HG02938 (cell line): Measurements from ENCODE around the gene OAS3.
"Not testable (repeated sequence)": the region's sequence is repeated elsewhere in the genome, so short reads cannot be mapped to it uniquely, and the experiment has no call there.

Source experiments
- ATAC-seq: cut with Tn5 transposase; IDR thresholded peaks from one replicate; pipeline ENCODE4 v1.9.1; 2021; ENCODE audit warnings: mild to moderate bottlenecking, moderate library complexity; ENCODE audit not compliant: unreplicated experiment

OAS3 gene

GRCh38 chr12:112948806-112949205, 10.5 kb downstream of the OAS3 start:
- no peak for ATAC-seq

GRCh38 chr12:112950701-112951100, 12.4 kb downstream of the OAS3 start:
- ATAC-seq: no peak

- ATAC-seq: not testable (repeated sequence)
These were observed 18.9 kb downstream of the OAS3 start for GRCh38 chr12:112957125-112957524.

- ATAC-seq: no peak
These were observed 22.8 kb downstream of the OAS3 start for GRCh38 chr12:112961074-112961473.

GRCh38 chr12:112961536-112961935, 23.3 kb downstream of the OAS3 start:
- no peak for ATAC-seq

- no peak for ATAC-seq
These were observed 24.3 kb downstream of the OAS3 start for GRCh38 chr12:112962561-112962960.

GRCh38 chr12:112963227-112963861, 25.1 kb downstream of the OAS3 start:
- no peak for ATAC-seq

GRCh38 chr12:112964067-112964670, 25.9 kb downstream of the OAS3 start:
- no peak for ATAC-seq

GRCh38 chr12:112964915-112965314, 26.6 kb downstream of the OAS3 start:
- no peak for ATAC-seq

GRCh38 chr12:112965643-112966042, 27.4 kb downstream of the OAS3 start:
- ATAC-seq: no peak

- no peak for ATAC-seq
These were observed 29.0 kb downstream of the OAS3 start for GRCh38 chr12:112967306-112967705.

- ATAC-seq: no peak
These were observed 29.6 kb downstream of the OAS3 start for GRCh38 chr12:112967858-112968257.

GRCh38 chr12:112969547-112970306, 31.5 kb downstream of the OAS3 start:
- no peak for ATAC-seq

- ATAC-seq: no peak
These were observed 32.1 kb downstream of the OAS3 start for GRCh38 chr12:112970391-112970790.

- ATAC-seq: no peak
These were observed 33.0 kb downstream of the OAS3 start for GRCh38 chr12:112971248-112971647.

- no peak for ATAC-seq
These were observed 34.9 kb downstream of the OAS3 start for GRCh38 chr12:112973011-112973735.

GRCh38 chr12:112973818-112974231, 35.6 kb downstream of the OAS3 start:
- ATAC-seq: no peak

GRCh38 chr12:112974904-112975303, 36.6 kb downstream of the OAS3 start:
- ATAC-seq: no peak

GRCh38 chr12:112977139-112977538, 38.9 kb downstream of the OAS3 start:
- no peak for ATAC-seq

- ATAC-seq: no peak
These were observed 39.4 kb downstream of the OAS3 start for GRCh38 chr12:112977641-112978040.
